HG03064 (cell line): ENCODE results near the gene TNS3.

Experiments used
- ATAC-seq: cut with Tn5 transposase; IDR thresholded peaks from one replicate; pipeline ENCODE4 v1.9.1; 2021; ENCODE audit warnings: low read depth; ENCODE audit not compliant: unreplicated experiment

Gene TNS3

GRCh38 chr7:47583739-47584535 is 2.0 kb upstream of the TNS3 start:
- no peak for ATAC-seq

DNA sequence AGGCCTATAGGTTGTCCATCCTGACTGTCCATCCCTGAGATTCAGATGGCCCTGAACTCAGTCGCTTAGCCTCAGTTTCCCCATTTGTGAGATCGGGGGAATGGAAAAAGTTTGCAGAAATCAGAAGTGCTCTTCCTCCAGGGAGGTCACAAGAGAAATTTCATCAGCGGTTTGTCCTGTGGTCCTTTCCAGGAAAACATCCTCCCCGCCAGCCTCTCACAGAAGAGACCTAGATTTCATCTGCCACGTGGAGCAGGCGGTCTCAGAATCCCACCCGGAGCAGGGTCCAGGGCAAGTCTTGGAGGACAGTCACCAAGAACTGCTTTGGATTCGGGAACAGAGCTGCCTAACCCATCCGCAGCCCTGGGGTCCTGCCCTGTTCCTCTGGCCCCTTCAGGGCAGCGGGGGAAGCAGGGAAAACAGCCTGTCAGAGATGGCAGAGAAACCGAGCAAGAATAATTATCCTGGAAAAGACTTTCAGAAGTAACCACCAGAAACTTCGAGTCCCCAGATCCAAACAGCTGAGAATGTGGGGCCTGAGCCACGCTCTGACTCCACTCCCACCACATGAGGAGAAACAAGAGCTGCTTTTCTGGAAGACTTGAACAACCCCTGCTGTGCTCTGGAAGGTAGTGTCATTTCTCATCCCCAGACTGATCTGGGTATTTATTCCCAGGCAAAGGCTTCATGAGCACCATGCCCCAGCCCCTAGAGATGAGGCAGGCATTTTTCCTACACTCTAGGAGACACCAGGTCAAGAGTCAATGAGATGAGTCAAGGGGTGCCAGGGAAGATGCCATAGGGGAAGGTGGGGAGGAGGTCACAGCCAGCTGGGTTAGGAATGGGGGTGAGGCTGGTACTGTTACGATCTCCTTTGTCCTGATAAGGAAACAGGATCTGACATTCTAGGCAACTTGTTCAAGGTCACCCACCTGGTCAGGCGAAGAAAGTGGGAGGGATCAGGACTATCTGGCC is 1.1 kb upstream of the TNS3 start:
- no peak for ATAC-seq

DNA sequence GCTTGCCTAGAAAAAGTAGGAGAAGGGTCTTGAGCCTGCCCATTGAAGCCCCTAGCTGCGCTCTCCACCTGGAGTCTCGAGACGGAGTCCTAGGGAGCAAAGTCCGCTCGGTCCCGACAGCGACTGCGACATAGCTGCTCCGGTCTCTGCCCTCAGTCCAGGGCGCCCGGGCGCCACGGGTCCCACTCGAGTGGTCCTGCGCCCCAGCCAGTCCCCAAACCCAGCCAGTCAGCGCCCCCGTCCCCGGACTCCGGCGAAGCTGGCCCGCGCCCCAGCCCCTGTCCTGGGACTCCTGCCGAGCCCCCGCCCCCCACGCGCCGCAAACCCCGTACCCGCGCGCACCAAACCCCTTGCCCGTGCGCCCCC is 490 bp downstream of the TNS3 start:
- ATAC-seq = no peak

GRCh38 chr7:47580811-47581331 is 1.0 kb downstream of the TNS3 start:
- ATAC-seq = no peak

- no peak for ATAC-seq
Measured at GRCh38 chr7:47580175-47580706, 1.7 kb downstream of the TNS3 start.

DNA sequence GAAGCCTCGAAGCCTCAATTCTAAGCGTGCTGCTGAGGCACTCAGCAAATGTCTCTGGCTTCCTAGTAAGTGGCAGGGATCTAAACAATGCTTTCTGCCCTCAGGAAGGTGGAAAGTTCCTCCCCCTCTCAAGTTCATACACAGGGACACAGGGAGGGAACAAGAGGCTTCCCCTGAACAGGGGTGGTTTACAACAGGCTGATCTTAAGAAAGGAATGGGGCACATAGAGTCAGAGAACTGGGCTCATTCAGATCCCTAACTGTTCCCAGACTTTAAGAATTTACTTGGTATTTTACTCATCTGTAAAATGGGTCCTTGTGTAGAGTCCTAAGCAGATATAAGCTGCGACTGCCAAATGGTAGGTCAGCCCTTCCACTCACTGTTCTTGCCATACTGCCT is 2.5 kb downstream of the TNS3 start:
- ATAC-seq = no peak

GRCh38 chr7:47578579-47579270 is 3.2 kb downstream of the TNS3 start:
- no peak for ATAC-seq

GRCh38 chr7:47577321-47577919 is 4.5 kb downstream of the TNS3 start:
- ATAC-seq = no peak

DNA sequence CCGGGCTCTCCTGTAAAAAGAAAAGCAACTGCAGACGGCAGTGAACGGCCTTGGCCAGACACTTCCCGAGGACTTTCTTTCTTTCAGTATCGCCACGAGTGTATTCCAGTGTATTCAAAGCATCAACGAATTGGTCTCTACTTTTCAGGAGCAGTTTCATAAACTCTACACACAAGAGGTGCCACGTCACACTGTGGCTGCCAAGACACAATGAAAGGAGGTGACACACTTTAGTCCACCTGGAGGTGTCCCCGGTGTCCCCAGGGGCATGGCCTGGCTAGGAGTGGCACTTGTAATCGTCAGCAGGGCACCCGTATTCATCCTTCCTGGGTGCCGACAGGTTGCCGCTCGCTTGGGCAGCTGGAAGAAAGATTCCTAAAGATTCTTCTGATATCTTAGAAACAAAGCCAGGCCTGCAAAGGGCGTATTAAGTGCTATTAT is 5.0 kb downstream of the TNS3 start:
- ATAC-seq = no peak

- ATAC-seq = no peak
Measured at GRCh38 chr7:47576031-47576865, 5.7 kb downstream of the TNS3 start.

- peak; percentile 55 for ATAC-seq
Measured at GRCh38 chr7:47574482-47575329, 7.2 kb downstream of the TNS3 start.

DNA sequence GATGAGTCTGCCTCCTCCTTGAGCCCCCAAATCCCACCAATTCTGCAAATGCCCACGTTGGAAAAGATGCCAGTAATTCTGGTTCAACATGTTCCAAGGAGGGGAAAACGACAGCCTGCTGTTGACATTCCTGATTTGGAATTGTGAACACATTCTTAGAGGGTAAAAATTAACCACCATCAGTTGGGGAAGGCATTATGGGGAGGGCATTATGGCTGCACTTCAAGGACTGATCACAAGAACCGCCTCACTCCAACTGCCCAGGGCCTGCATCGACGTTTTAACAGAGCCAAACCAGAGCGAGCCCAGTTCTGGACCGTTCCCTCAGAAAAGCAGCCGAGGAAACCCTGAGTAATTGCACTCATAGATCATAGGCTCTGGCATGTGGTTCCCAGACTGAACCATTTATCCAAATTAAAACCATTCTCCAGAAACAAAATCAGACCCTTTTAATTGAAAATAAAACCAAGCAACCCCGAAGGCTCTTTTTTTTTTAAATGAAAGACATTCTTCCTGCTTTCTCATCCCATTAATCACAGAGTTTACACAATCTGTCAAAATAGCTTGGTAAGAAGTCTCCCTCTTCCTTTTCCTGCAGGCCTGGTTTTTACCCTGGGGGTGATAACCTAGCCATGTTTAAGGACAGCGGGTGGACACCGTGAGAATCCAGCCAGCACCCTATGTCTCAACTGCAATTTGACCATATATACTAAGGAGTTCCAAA is 8.0 kb downstream of the TNS3 start:
- ATAC-seq = no peak

DNA sequence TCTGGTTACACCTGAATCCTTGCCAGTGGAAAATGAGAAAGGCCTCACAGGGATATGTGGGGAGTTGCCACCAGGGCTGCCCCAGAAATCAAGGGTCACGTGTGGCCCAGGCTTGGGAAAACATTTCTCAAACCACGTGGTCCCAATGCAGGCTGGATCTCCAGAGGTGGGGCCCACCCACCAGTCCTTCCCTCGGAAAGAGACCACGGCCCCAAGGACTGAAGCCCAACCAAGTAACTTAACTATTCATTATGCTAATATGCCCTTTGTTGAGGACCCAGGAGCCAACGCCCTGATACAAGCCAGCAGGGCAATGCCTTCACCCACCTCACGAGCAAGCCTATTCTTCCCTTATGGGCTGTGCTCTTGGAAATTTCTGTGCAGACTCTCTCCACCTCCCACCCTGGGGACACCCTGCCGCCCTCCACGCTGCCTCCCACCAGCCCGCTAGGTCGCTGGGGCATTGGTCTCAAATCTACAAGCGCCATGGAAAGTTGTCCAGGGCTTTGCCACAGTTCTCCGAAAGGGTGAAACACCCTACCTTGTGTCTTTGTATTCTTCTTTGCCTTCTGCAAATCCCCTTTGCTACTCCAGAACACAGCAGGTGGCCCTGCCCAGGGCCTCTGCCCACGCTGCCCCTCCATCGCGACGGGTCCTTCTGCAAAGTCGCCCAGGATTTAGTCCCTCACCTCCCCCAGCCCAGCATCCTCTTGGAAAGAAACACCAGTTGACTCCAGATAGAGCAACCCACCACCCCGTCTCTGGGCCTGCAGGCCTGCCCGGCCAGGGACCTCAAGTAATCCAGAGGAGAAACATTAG is 8.8 kb downstream of the TNS3 start:
- ATAC-seq = no peak

GRCh38 chr7:47572094-47572445 is 9.8 kb downstream of the TNS3 start:
- ATAC-seq = no peak

DNA sequence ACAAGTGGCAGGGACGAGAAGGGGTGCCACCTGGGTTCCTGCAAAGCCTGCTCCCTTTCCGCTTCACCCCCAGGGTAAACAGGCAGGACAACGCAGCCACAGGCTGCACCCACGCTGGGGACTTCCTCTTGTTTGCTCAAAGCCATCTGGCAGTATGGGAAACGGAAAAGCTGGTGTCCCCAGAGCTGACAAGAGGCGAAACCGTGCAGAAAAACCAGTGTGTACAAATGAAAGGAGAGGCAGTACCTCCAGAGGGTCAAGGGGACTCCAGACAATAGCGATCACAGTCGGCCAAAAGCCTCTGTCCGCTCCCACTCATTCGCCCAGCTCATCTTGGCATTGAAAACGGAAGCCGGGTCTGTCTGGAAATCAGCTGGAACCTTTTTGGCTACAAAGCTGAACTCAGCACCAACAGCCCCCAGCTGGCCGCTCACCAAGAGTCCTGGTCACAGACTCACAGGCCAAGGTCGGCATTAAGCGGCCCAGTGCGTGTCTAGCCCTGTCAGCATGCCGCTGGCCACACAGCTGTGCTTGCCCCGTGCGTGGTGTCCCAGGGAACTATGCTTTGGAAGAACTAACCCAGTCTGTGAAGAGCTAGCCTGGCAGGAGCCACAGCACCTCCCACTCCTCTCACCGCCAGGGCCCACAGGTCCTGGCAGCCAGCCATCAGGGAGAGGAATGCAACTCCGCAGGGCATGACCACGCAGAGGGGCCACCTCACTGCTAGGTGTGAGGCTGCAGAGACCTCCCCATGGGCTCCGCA is 10.4 kb downstream of the TNS3 start:
- no peak for ATAC-seq

DNA sequence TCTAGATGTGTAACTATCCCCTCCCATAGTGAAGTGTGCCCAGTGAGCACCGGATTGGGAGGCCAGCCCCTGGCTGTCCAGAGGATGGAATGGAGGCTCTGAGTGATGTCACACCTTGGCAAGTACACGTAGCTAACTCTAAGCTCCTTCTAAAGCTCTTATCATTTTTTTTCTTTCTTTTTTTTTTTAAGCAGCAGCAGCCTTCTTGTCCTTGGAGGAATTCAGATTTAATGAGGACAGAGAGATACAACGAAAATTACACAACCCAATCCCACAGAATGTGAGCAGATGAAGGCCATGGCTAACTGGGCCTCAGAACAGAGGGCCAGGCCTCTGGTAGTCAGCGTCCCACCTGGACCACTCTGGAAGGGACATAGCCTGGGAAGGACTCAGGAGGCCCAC is 11.3 kb downstream of the TNS3 start:
- no peak for ATAC-seq
